Neuron (in vitro differentiated cells): ENCODE results near the gene ACTBL2.
A peak's percentile ranks its signal among the peaks of the same experiment; 100 is the strongest.
"Not testable (repeated sequence)": the region's sequence is repeated elsewhere in the genome, so short reads cannot be mapped to it uniquely, and the experiment has no call there.

Experiments used
- H2AFZ ChIP-seq: one replicate; pipeline ENCODE4 v1.6.1; 2013; ENCODE audit warnings: low read depth, mild to moderate bottlenecking, inconsistent platforms, low read length, moderate library complexity
- H3K27me3 ChIP-seq: one replicate; pipeline ENCODE4 v1.6.1; 2013; ENCODE audit warnings: low read length; ENCODE audit not compliant: insufficient read depth
- H3K36me3 ChIP-seq: one replicate; pipeline ENCODE4 v1.6.1; 2013; ENCODE audit warnings: low read length; ENCODE audit not compliant: insufficient read depth
- H3K4me1 ChIP-seq: one replicate; pipeline ENCODE4 v1.6.1; 2013; ENCODE audit warnings: low read length; ENCODE audit not compliant: insufficient read depth
- H3K4me3 ChIP-seq: 2 replicates; pipeline ENCODE4 v1.5.1; 2013; ENCODE audit warnings: mild to moderate bottlenecking, low read length, moderate library complexity
- H3K9me3 ChIP-seq: one replicate; pipeline ENCODE4 v1.6.1; 2013; ENCODE audit warnings: low read length

ACTBL2 gene

DNA sequence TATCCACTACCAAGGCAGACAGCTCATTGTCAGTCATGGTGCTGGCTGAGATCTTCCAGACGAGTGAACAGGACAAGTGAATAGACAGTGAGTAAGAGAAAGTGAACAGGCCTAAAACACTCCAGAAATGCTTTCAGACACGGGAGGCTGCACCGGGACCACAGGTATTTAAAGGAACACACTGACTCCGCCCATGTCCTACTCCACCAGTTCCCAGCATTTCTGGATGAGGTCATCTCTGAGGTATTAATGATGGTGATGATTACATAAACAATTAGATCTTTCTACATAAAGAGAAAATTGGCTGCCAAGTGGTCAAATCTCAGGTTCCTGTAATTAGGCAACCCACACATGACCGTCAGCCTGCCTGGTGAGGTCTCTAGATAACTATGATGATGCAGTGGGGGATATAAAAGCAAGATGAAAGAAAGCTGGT, at the start of gene ACTBL2:
Gene ACTBL2 (minus strand): TSS at position 141 of the 436 bp plus-strand sequence. CDS start 104 bp downstream, at position 37.
- Histone ChIP-seq H3K4me1 (no peaks in the 10 kb centered on the region), H3K9me3 (no peaks in the 10 kb centered on the region), H3K4me3 (no peak within 1 kb of the TSS), H2AFZ (no peak within 1 kb of the TSS), H3K36me3 (no peaks in the 10 kb centered on the region), H3K27me3 (no peaks in the 10 kb centered on the region)

DNA sequence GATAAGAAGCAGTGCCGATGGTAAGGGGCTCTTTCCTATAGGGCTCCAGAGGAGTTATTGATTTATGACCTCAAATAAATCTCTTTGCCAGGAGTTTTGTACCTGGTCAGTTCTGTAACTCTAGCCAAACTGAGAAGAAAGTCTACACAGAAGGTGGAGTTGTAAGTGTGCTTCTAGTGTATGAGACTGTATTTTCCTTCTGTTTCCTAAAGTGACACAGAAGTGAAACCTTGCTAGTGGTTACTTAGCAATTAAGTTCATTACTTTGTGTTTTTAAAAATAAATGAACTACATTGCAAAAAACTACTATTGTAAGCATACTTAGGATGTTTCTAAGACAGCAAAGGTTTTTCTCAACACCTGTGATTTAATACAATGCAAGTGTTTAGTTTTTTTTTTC, 48.7 kb upstream of the ACTBL2 start:
- H2AFZ ChIP-seq, result no peak overlapping the region

DNA sequence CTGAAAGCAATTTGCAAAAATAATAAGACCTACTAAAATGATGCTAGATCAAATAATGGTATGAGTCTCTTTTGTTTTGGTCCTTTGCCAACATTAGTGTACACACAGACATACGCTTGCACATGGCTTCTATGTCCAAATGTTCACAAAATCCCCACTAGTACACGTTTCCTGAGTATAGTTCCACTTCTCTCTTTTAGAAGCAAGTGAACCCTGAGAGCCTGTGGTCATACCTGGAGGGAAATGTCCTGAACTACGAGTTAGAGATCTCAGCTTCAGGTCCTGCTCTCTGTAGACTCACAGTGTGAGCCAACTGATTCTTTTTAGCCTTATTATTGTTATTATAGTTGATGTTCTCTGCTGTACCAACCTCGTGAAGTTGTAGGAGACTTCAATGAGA, 47.3 kb upstream of the ACTBL2 start:
- no peak overlapping the region for H3K4me3 ChIP-seq
- no peaks in the 10 kb centered on the region for H3K9me3 ChIP-seq
- H3K36me3 ChIP-seq, result no peaks in the 10 kb centered on the region
- H3K27me3 ChIP-seq, result no peaks in the 10 kb centered on the region
- H3K4me1 ChIP-seq, result peaks cover 5% of the 10 kb centered on the region
- H2AFZ ChIP-seq, result no peak overlapping the region

More for the DNA sequence above, 48.7 kb upstream of the ACTBL2 start:
- no peaks in the 10 kb centered on the region for H3K4me1 ChIP-seq
- H3K36me3 ChIP-seq, result no peaks in the 10 kb centered on the region
- H3K27me3 ChIP-seq, result no peaks in the 10 kb centered on the region
- H3K4me3 ChIP-seq, result no peak overlapping the region
- H3K9me3 ChIP-seq, result no peaks in the 10 kb centered on the region

DNA sequence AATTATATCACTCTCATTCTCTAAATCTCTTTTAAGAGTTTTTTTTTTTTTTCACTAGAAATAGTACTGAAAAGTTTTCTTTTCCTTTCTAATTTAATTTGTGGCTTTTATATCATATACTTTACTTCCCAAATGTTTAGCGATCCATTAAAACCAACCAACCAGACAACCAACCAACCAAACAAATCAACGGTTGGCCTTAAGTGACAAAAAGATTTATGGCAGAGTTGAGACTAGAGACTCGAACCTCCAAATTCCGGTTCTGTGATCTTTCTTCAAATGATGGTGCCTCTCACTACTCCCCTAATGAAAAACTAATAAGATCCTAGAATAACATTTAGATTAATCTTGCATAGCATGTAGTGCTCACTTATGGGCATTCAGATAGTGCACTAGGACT, 45.3 kb upstream of the ACTBL2 start:
- H3K27me3 ChIP-seq, result no peaks in the 10 kb centered on the region
- H3K9me3 ChIP-seq, result no peaks in the 10 kb centered on the region
- H2AFZ ChIP-seq, result no peak overlapping the region
- no peaks in the 10 kb centered on the region for H3K36me3 ChIP-seq
- no peak overlapping the region for H3K4me3 ChIP-seq
- peaks cover 10% of the 10 kb centered on the region for H3K4me1 ChIP-seq

DNA sequence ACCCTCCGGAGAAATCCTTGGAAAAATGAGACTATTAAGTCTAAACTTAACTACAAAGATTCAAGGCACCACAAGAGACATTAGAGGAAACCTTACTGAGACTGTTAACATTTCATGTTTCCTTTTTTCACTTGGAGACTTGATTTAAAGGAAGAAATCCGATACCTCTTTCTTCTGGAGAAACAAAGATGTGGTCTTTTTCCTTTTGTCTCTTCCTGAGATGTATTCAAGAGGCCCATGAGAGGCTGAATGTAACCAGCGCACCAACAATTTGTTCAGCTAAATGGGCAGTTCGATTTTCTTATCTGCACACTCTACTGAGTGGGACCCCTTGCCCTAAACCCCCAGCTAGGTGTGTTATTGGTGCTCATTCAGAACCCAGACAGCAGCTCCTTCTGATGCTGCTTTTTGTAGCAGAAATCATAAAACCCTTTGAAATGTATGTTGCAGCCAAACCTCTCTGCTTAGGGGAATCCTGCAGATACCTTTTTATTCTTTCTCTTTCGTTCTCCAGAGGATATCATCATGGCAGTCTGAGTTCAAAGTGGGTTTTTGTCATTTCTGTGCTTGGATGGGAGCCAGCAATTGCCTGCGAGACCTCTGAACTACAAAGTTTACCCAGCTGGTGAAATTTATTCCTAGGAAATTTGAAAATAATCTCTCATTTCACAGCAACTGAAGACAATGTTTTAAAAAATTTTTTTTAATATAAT, 41.9 kb upstream of the ACTBL2 start:
- Histone ChIP-seq H3K4me1 (peaks cover 10% of the 10 kb centered on the region), H3K9me3 (no peaks in the 10 kb centered on the region), H3K36me3 (no peaks in the 10 kb centered on the region), H3K27me3 (no peaks in the 10 kb centered on the region), H2AFZ (peak overlapping the region; percentile 66), H3K4me3 (no peak overlapping the region)

DNA sequence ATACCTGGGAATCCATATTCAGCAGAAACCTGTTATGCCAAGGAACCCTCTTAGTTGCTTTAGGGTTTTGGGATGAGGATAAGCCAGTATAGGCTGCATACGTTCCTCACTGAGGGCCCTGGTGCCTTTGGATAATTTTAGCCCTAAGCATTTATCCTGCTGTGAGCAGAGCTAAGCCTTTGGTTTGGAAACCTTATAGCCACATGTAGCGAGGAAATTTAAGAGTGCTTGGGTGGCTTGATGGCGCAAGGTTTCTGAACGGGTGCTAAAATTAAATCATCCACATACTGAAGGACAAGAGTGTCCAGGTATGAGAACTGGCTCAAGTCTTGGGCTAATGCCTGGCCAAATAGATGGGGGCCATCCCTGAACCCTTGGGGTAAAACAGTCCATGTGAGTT, 39.9 kb upstream of the ACTBL2 start:
- H3K36me3 ChIP-seq, H3K27me3 ChIP-seq, H3K9me3 ChIP-seq, H3K4me3 ChIP-seq, H2AFZ ChIP-seq: not testable (repeated sequence)
- H3K4me1 ChIP-seq, result peaks cover 10% of the 10 kb centered on the region

DNA sequence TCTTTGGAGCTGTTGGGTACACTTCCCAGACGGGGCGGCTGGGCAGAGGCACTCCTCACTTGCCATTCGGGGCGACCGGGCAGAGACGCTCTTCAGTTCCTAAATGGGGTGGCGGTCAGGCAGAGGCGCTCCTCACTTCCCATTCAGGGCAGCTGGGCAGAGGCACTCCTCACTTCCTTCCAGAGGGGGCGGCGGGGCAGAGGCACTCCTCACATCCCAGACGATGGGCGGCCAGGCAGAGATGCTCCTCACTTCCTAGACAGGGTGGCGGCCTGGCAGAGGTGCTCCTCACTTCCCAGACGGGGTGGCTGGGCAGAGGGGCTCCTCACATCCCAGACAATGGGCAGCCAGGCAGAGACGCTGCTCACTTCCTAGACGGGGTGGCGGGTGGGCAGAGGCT, 35.8 kb upstream of the ACTBL2 start:
- not testable (repeated sequence) for H3K27me3 ChIP-seq, H3K9me3 ChIP-seq

DNA sequence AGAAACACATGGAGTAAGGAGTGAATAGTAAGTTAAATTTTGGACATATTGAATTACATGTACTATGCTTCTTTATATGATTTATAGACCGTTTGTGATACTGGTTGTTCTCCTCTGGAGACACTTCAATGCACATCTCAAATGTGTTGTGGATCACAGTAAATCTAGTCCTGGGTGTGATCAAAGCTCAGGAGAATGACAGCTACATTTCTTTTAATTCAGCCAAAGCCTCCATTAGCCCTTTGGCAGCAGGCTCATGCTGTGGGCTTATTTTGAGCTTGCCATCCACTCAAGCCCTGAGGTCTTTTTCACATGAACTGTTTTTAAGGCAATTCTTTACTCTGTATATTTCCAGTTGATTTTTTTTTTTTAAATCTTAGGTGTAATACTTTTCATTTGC, 34.6 kb upstream of the ACTBL2 start:
- no peak overlapping the region for H2AFZ ChIP-seq
- H3K4me1 ChIP-seq, result no peaks in the 10 kb centered on the region
- H3K27me3 ChIP-seq, result no peaks in the 10 kb centered on the region
- H3K9me3 ChIP-seq, result peaks cover 3% of the 10 kb centered on the region
- no peak overlapping the region for H3K4me3 ChIP-seq
- no peaks in the 10 kb centered on the region for H3K36me3 ChIP-seq

More for the DNA sequence above, 35.8 kb upstream of the ACTBL2 start:
- not testable (repeated sequence) for H3K4me1 ChIP-seq, H3K36me3 ChIP-seq, H2AFZ ChIP-seq, H3K4me3 ChIP-seq

DNA sequence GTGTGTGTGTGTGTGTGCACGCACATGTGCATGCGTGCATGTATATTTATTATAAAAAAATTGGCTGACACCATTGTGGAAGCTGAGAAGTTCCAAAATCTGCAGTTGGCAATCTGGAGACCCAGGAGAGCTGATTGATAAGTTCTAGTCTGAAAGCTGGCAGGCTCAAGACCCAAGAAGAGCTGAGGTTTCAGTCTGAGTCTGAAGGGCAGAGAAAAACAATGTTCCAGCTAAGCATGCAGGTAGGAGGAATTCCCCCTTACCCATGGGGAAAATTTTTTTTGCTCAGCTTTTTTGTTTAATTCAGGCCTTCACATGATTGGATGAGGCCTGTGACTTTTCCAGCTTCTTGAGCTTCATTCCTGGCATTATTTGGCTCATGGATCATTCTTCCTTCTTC, 31.2 kb upstream of the ACTBL2 start:
- no peaks in the 10 kb centered on the region for H3K4me1 ChIP-seq
- H3K9me3 ChIP-seq, result peaks cover under 1% of the 10 kb centered on the region
- H3K27me3 ChIP-seq, result no peaks in the 10 kb centered on the region
- H2AFZ ChIP-seq, result no peak overlapping the region
- no peaks in the 10 kb centered on the region for H3K36me3 ChIP-seq
- H3K4me3 ChIP-seq, result no peak overlapping the region

DNA sequence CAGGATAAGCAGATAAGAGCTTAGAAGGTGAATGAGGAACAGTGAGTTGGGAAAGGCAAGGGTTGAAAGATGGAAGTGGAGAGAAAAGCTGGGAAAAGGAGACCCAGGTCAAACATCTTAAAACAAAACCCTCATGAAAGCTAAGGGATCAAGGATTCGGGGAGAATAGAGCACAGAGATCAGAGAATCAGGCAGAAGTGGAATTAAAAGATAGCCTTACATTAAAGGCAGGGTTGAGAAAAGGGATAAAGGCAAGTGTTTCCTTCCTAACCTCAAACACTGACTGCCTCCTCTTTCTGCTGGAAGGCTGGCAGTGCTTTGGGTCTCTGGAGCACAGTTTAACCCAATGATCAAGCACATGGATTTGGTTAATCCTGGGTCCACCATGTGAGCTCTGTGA, 28.7 kb upstream of the ACTBL2 start:
- Histone ChIP-seq H3K27me3 (no peaks in the 10 kb centered on the region), H3K9me3 (no peaks in the 10 kb centered on the region), H3K4me3 (no peak overlapping the region), H3K36me3 (no peaks in the 10 kb centered on the region), H3K4me1 (no peaks in the 10 kb centered on the region), H2AFZ (no peak overlapping the region)

DNA sequence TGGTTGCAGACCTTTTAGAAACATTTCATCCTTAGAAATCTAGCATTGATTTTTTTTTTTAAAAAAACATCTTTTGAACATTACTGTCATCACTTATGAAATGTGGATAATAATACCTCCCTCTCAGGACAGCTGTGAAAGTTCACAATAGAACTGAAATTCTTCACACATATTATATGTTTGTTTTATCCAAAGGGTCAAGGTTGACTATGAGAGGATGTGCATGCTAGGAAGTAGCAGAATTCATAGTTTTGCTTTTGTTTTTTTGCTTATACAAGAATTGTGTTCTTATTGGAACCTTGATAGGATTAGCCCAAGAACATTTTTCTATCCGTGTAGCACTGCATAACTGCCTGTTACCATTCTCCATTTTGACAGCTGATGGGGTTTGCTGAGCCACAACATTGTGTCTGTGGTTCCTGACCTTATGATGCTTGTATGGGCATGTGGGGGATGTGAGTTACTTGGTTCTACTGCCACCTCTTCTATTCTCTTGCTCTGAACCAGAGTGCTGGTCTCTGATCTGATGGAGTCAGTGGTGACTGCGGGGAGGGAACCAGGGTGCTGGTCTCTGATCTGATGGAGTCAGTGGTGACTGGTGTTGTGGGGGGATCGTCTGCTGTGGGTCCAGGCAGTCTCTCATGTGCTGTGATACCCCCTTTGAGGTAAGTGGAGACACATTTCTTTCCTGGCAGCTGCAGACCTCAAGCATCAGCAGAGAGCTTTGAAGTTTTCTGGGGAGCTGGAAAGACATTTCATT, 27.1 kb upstream of the ACTBL2 start:
- Histone ChIP-seq H2AFZ (no peak overlapping the region), H3K4me1 (peaks cover 11% of the 10 kb centered on the region), H3K4me3 (no peak overlapping the region), H3K27me3 (no peaks in the 10 kb centered on the region), H3K36me3 (no peaks in the 10 kb centered on the region), H3K9me3 (no peaks in the 10 kb centered on the region)

DNA sequence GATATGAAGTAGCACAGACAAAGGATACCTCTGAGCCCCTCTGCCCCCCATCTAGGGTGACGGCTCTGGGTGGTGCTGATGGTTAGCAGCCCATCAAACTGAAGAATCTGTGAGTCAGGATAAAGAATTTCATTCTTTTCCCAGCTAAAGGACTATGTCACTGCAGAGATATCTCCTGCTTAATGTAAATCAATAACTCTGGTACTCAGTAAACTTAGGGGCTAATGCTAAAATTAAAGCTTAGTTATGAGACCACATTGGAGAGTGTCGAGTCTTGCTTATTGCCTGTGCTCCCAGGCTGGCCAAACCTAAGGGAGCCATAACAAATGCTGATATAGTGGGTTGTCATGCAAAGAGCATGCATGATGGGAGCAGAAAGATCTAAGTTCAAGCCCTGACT, 25.6 kb upstream of the ACTBL2 start:
- Histone ChIP-seq H2AFZ (no peak overlapping the region), H3K4me3 (no peak overlapping the region), H3K36me3 (no peaks in the 10 kb centered on the region), H3K4me1 (peaks cover 12% of the 10 kb centered on the region), H3K9me3 (no peaks in the 10 kb centered on the region), H3K27me3 (no peaks in the 10 kb centered on the region)

DNA sequence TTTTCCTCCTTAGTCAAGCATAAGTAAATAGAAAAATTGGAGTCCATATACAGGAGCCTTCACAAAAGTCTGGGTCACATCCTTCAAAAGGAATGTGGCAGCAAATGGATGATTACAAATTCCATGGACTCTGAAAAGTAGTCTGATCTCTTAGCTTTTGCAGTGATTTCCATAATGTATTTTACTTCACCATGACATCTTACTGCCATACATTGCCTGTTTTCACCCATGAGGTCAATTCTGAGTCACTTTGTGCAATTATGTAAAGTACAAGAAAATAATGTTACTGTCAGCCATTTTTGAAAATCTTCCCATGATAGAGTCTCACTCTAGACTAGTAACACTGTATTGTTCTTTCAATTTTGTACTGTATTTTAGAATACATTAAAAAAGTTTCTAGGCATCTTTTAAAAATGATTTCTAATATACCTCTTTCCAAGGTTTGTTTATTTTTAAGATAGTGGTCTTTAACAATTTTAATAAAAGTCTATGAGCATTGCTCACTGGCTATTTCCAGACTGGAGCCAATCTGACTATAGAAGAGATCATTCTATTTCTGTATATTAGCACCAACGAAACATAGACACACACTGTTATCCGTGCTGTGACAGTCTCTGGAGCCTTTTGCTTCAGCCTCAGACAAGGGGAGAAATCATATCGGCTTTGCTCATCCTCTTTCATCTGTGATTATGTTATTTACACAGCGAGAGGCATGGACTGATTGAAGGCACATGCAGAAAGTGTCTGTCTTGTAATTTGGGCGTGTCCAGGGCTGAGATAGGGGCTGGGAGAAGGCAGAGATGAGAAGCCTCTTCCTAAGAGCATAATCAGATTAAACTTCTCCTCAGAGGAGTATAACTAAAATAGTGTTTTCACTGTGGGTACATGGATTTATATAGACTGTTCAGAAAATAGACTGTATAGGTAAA, 22.9 kb upstream of the ACTBL2 start:
- no peak overlapping the region for H3K4me3 ChIP-seq

More for the DNA sequence above, 22.9 kb upstream of the ACTBL2 start:
- H3K9me3 ChIP-seq, result no peaks in the 10 kb centered on the region
- H3K27me3 ChIP-seq, result no peaks in the 10 kb centered on the region
- H3K4me1 ChIP-seq, result peaks cover 22% of the 10 kb centered on the region
- no peak overlapping the region for H2AFZ ChIP-seq
- no peaks in the 10 kb centered on the region for H3K36me3 ChIP-seq
